ENCODE measurements around the gene SERPINB2. TPM values are rescaled to one million over a fixed set of nuclear protein-coding genes. Genes with fewer than 3 reads are reported as not detected.

SERPINB2 gene
- total RNA-seq, 1 experiment from 2014 or later, result 0.82 TPM

DNA sequence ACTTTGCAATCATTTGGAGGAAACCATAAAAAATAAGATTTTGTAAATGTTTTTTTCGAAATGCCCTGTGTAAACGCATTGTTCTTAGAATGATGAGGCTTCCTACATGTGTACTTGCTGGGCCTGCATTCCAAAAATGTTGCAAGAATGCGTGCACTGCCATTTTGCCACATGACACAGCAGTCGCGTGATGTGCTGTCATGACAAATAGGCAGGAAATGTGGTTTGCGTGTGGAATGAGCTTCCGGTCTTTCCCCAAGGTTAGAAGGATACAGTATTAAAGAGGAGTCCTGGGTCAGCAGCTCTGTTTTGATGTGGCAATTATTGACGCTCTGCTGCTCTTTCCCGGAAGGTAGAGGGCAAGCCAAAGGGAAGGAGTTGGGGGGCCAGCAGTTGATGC is 18.1 kb upstream of the SERPINB2 start:
- H3K4me3 Mint-ChIP-seq (ENCODE audit: unreplicated experiment), result peak overlapping the region; percentile 10
- H3K27me3 Mint-ChIP-seq (ENCODE audit: insufficient read depth, unreplicated experiment), result no peaks in the 10 kb centered on the region
- TF ChIP-seq, protein P1, sequence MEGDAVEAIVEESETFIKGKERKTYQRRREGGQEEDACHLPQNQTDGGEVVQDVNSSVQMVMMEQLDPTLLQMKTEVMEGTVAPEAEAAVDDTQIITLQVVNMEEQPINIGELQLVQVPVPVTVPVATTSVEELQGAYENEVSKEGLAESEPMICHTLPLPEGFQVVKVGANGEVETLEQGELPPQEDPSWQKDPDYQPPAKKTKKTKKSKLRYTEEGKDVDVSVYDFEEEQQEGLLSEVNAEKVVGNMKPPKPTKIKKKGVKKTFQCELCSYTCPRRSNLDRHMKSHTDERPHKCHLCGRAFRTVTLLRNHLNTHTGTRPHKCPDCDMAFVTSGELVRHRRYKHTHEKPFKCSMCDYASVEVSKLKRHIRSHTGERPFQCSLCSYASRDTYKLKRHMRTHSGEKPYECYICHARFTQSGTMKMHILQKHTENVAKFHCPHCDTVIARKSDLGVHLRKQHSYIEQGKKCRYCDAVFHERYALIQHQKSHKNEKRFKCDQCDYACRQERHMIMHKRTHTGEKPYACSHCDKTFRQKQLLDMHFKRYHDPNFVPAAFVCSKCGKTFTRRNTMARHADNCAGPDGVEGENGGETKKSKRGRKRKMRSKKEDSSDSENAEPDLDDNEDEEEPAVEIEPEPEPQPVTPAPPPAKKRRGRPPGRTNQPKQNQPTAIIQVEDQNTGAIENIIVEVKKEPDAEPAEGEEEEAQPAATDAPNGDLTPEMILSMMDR (IDR thresholded peaks at IDR 0.05; ENCODE audit: unreplicated experiment), result no peak
- ChIA-PET CTCF (interaction anchor here (1.6 kb wide), 1 partner anchor 67 kb away, joined by 4 read pairs; no protein-coding TSS in a partner anchor), POLR2A (interaction anchor here (0.7 to 5.2 kb wide), 8 partner anchors 11 to 502 kb away, joined by 3 to 33 read pairs (median 4); no protein-coding TSS in a partner anchor)
- intact Hi-C loops (cut with micrococcal nuclease), result loop anchor here (5.0 kb wide), 1 partner anchor 68 kb away; no protein-coding TSS in a partner anchor
- peaks cover 32% of the 10 kb centered on the region for H3K4me1 Mint-ChIP-seq (ENCODE audit: insufficient read depth, unreplicated experiment)
- BruUV-seq (replicated peaks), result no TSS peak
- no peaks in the 10 kb centered on the region for H3K36me3 Mint-ChIP-seq (ENCODE audit: insufficient read depth, unreplicated experiment)
- no peaks in the 10 kb centered on the region for H3K9me3 Mint-ChIP-seq (ENCODE audit: unreplicated experiment)
- peak overlapping the region; percentile 95 for H3K27ac Mint-ChIP-seq (ENCODE audit: low read depth, unreplicated experiment)
- DNase-seq (ENCODE audit: unreplicated experiment), result peak; percentile 73

DNA sequence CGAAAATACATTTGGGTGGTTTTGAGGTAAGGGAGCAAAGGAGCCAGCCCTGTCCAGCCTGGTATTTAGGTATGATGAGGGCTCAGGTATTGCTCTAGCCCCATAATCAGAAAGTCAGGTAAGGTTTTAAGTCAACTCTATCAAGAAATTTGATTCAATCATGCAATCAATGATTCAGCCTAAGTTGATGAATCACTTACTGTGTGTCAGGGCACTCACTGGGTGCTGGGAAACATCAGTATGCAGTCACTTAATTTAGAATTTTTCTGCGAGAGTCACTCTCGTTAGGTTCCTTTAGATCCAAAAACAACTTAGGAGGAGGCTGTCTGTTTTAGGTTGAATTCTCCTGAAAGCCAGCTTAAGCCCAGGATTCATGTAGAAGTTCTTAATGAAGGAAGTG is 17.7 kb upstream of the SERPINB2 start:
- TF ChIP-seq, protein P1 (IDR thresholded peaks at IDR 0.05; ENCODE audit: unreplicated experiment), result no peak
- intact Hi-C loops (cut with micrococcal nuclease), result loop anchor here (5.0 kb wide), 1 partner anchor 67 kb away; no protein-coding TSS in a partner anchor
- POLR2A ChIA-PET, result interaction anchor here (0.7 to 5.2 kb wide), 8 partner anchors 11 to 502 kb away, joined by 3 to 33 read pairs (median 4); no protein-coding TSS in a partner anchor
- Mint-ChIP-seq H3K4me3 (ENCODE audit: unreplicated experiment) (peak overlapping the region; percentile 10), H3K9me3 (ENCODE audit: unreplicated experiment) (no peaks in the 10 kb centered on the region), H3K27me3 (ENCODE audit: insufficient read depth, unreplicated experiment) (no peaks in the 10 kb centered on the region), H3K27ac (ENCODE audit: low read depth, unreplicated experiment) (peak overlapping the region; percentile 95), H3K36me3 (ENCODE audit: insufficient read depth, unreplicated experiment) (no peaks in the 10 kb centered on the region), H3K4me1 (ENCODE audit: insufficient read depth, unreplicated experiment) (peaks cover 32% of the 10 kb centered on the region)
- DNase-seq (ENCODE audit: unreplicated experiment), result peak; percentile 46
- BruUV-seq (replicated peaks), result TSS peak; percentile 93
- CTCF ChIA-PET, result interaction anchor here (1.6 kb wide), 1 partner anchor 67 kb away, joined by 4 read pairs; no protein-coding TSS in a partner anchor

DNA sequence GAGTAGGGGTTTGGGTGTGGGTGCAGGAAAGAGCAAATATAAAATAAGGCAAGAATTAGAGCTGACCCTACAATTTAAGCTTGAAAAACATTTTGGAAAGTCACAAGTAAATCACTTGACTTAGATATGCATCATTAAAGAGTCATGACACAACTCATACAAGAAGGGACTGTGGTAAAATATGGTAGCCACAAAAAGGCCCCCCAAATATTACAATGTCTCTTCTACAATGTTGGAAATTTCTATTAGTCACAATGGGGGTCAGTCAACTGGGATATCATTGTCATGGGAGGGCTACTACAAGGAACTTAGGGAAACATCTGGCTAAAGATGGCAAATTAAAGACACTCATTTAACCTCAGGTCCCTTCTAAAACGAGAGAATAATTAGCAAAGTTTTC is 15.7 kb upstream of the SERPINB2 start:
- ChIA-PET CTCF (interaction anchor here (0.6 to 1.8 kb wide), 4 partner anchors 11 to 1452 kb away, joined by 3 to 4 read pairs (median 3); no protein-coding TSS in a partner anchor), POLR2A (interaction anchor here (0.7 to 1.8 kb wide), 6 partner anchors 11 to 361 kb away, joined by 3 to 5 read pairs (median 4); partner anchors contain the start of gene SERPINB10)
- DNase-seq (ENCODE audit: unreplicated experiment), result no peak
- intact Hi-C loops (cut with micrococcal nuclease), result no loop called here
- Mint-ChIP-seq H3K36me3 (ENCODE audit: insufficient read depth, unreplicated experiment) (no peaks in the 10 kb centered on the region), H3K9me3 (ENCODE audit: unreplicated experiment) (no peaks in the 10 kb centered on the region), H3K27ac (ENCODE audit: low read depth, unreplicated experiment) (no peak overlapping the region), H3K4me3 (ENCODE audit: unreplicated experiment) (no peak overlapping the region), H3K4me1 (ENCODE audit: insufficient read depth, unreplicated experiment) (peaks cover 29% of the 10 kb centered on the region), H3K27me3 (ENCODE audit: insufficient read depth, unreplicated experiment) (no peaks in the 10 kb centered on the region)
- TF ChIP-seq, protein P1 (IDR thresholded peaks at IDR 0.05; ENCODE audit: unreplicated experiment), result no peak
- BruUV-seq (replicated peaks), result no TSS peak

GRCh38 chr18:63872586-63872985 is 14.9 kb upstream of the SERPINB2 start:
- DNase-seq (ENCODE audit: unreplicated experiment), result no peak
- Mint-ChIP-seq H3K36me3 (ENCODE audit: insufficient read depth, unreplicated experiment) (no peaks in the 10 kb centered on the region), H3K4me1 (ENCODE audit: insufficient read depth, unreplicated experiment) (peaks cover 21% of the 10 kb centered on the region), H3K27ac (ENCODE audit: low read depth, unreplicated experiment) (no peak overlapping the region), H3K9me3 (ENCODE audit: unreplicated experiment) (no peaks in the 10 kb centered on the region), H3K4me3 (ENCODE audit: unreplicated experiment) (no peak overlapping the region), H3K27me3 (ENCODE audit: insufficient read depth, unreplicated experiment) (no peaks in the 10 kb centered on the region)
- POLR2A ChIA-PET, result interaction anchor here (0.7 to 1.8 kb wide), 5 partner anchors 10 to 362 kb away, joined by 3 to 5 read pairs (median 4); no protein-coding TSS in a partner anchor
- BruUV-seq (replicated peaks), result no TSS peak
- TF ChIP-seq, protein P1 (IDR thresholded peaks at IDR 0.05; ENCODE audit: unreplicated experiment), result no peak
- intact Hi-C loops (cut with micrococcal nuclease), result no loop called here
- CTCF ChIA-PET, result interaction anchor here (0.6 to 1.8 kb wide), 5 partner anchors 12 to 339 kb away, joined by 3 to 4 read pairs (median 3); no protein-coding TSS in a partner anchor

All from MCF 10A (cell line).